SH-SY5Y (cell line): Measurements from ENCODE around the gene GIMAP1.

ENCODE experiments used
- GATA2 ChIP-seq: IDR thresholded peaks from 2 replicates; pipeline ENCODE4 v1.6.1; 2011; ENCODE audit warnings: mild to moderate bottlenecking, low read depth, low read length
- GATA3 ChIP-seq: IDR thresholded peaks from 2 replicates; pipeline ENCODE4 v1.6.1; 2011; ENCODE audit warnings: low read depth, mild to moderate bottlenecking, low read length, moderate library complexity

DNA sequence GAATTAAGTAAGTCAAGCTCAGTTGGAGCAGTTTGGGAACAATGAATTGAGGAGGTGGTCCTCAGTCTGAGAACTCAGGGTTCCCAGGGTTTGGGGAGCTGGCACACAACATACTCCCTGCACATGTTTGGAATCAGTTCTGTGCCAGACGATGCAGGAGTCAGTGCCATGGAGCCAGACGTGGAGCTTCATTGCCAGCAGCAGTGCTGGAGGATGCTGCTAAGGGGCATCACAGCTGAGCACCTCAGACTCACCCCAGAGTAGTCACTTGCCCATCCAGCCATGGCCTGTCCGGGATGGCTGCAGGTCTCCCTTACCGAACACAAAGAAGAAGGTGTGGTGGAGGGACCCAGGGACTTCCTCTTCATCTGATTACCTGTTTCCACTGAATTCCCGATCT, 28.7 kb downstream of the GIMAP1 start:
- TF ChIP-seq GATA3 = no peak
- TF ChIP-seq GATA2 = no peak
